GM18517 (cell line): ENCODE data around the gene EPS8L3.
"Not testable (repeated sequence)": the region's sequence is repeated elsewhere in the genome, so short reads cannot be mapped to it uniquely, and the experiment has no call there.

ENCODE experiments used
- ATAC-seq: cut with Tn5 transposase; IDR thresholded peaks from one replicate; pipeline ENCODE4 v1.9.1; 2021; ENCODE audit warnings: mild to moderate bottlenecking, moderate library complexity; ENCODE audit not compliant: unreplicated experiment

Gene EPS8L3

DNA sequence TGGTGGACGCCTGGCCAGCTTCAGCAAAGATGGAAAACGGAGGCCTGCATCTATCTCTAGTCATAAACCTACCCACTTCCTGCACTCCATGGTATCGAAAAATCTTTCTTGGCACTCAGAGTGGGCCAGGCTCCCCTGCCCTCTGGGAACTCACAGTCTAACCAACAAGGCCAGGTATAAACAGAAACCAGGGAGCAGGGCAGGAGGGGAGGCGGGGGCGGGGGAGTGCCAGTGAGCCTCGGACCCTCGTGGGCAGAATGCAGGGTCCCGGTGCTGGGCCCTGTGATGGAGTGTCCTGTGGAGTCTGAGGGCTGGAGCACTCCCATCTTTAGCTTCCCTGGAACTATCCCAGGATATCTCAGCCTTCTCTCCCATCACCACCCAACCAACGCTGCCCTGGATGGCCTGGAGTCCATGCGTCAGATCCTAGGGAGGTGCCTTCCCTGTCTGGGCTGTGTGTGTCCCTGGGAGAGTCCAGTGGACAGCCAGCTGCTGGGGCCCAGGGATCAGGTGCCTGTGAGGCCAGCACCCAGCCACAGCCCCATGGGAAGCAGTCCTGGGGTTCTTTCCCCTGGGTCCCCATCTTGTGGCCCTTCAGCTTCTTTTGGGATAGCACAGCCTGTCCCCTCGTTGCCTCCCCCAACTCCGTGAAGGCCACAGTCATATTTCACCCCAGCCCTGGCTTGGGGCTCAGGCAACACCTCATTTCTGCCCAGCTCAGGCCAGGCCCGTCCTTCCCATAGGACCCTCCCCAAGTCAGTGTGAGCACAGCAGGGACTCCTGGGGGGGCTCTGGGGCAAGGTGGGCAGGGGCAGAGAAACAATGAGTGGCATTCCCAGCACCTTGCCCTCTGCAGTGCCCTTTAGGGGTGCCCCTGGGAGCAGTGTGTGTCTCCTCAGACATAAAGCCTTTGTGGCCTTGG is 1.1 kb upstream of the EPS8L3 start:
- no peak for ATAC-seq

DNA sequence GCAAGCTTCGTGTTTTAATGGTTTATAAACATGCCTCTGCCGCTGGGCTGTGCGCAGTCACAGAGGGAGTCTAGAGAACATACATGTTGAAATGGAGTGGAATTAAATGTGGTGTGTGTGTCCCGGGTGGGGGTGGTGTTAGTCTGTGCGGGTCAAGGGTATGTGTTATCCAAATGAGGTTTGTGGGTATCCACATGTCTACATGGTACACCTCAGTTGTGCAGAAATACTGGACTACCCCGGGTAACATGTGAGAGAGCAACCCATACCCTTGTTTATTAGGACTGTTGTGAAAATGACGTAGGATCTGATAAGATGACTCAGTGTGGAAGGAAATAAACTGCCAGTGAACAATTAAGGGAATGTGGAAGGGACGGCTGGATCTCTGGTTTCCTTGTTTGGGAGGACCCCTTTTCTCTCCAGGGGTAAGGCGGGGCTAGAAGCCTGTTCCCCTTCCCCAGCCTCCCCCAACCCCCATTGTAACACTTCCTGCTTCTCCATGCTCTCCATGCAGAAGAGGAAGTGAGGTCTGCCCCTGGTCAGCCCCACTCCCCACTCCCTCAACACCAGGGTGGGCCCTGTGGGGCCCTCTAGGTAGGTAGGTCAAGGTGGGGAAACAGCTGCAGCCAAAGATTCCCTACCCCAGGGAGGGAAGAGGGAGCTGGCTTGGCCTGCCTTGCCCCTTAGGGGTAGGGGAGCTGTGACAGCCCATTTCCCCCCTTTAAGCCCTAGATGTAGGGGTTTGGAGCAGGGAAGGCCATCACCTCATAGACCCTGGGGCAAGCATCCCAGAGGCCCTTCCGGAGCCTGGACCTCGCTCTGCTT is 690 bp downstream of the EPS8L3 start:
- ATAC-seq: no peak

DNA sequence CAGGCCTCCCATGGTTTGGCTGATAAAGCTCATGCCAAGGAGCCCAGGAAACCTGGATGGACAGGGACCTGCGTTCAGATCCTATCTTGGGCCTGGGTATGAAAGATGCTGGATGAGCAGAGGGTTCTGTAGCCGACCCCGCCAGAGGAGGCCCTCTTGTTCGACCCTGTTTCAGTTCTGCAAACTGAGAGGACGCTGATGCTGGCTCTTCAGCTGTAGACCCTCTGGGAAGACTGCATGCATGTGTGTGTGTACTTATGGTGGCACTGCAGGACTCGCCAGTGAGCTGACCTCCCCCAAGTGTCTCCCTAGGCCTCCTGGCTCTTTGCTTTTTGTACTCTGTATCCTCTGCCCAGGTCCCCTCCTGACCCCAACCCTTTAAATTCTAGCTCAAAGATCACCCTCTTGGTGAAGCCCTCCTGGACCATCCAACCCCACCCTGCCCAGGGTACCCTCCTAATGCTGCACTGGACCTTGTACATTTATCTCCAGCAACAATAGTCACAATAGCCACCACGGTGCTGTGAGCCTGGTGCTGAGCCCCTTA is 1.6 kb downstream of the EPS8L3 start:
- ATAC-seq: no peak

DNA sequence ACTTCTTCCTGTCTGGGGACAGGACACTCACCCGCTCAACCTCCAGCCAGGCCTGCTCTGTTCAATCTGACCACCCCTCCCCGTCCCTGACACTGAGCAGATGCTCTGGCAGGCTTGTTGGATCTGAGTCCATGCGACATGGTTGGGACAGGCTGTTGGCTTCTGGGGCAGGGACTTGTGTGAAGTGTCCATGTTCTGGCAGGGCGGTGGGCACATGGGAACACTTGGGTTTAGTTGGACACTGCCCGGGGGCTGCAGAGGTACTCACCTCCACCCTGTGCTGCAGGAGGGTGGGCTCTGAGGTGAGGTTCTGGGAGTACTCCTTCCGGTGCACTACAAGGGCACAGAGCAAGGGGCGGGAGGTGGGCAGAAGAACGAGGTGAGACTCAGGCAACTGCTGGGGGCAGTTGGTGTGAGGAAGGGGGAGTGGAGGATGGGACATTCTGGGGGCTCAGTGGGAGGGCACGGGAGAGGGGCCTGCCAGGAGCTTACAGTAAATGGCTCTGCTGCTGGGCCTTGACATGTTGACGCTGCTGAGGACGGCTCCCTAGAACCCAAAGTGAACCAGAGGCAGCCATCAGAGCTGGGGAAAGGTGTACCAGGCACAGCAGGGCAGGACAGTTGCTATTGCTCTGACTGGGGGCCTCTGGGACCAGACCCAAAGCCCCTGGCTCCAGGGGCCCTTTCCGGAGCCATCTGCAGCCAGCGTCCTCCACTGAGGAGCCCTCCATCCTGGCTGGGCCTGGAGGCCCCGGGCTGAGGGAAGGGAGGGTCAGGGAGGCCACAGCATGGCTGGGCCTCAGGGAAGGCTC is 2.3 kb downstream of the EPS8L3 start:
- ATAC-seq: no peak

DNA sequence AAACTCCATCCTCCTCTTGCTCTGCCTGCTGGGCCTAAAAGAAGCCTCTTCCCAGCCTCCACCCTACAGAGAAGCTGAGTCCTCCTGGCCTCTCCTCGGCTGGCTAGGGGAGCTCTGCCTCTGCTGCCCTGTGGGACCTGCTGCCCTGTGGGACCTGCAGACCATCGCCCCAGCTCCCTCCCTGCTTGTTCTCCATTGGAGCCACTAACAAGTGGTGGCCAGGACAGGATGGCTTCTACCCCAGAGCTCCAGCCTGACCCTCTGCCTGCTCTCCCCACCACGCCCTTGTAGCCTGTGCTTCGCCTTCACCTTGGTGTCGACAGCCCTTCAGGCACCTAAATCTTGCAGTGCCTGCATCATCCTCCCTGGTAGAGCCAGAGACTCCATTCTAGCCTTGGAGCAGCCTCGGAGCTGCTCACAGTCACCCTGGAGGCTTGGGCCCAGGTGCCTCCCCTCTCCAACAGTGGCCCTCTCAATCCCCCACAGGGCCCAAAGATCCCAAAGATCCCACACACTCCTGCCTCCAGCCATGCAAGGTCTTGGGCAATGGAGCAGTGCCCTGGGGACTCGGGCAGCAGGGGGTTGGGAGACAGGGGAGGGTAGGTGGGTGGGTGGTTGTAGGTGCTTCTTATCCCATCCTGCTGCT is 3.0 kb downstream of the EPS8L3 start:
- ATAC-seq: no peak

DNA sequence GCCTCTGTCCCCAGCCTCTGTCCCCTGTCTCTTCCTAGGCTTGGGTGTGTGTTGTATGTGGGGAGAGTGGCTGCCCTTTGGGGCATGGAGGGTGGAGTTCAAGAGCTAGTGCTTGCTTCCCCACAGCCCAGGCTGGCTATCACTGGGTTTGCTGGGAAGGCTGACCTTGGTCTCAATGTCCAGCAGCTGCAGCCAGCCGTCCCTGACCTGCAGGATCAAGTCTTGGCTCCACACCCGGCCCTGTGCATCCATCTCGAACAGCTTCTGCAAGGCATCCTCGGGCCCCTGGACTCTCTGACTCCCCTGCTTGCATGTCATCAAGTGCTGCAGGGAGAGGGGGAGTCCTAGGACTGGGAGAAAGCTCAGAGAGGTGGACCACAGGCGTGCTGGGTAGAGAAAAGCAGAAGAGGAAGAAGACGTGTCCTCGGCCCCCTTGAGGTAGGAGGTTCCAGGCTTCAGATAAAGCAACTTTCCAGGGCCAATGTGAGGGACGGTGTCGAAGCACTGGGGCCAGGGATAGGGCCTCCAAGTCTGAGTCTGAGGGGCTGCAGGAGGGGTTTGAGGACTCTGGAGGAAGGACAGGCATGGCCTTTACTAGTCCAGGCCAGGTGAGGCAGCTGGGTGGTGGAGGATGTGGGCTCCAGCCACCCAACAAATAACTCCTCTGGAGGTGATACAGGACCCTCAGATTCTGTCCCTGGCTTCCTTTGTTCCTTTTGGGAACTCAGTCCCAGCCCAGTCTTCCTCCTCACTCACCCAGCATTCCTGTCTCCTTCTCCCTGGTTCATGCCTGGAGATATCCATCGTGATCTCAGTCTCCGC is 4.0 kb downstream of the EPS8L3 start:
- no peak for ATAC-seq

DNA sequence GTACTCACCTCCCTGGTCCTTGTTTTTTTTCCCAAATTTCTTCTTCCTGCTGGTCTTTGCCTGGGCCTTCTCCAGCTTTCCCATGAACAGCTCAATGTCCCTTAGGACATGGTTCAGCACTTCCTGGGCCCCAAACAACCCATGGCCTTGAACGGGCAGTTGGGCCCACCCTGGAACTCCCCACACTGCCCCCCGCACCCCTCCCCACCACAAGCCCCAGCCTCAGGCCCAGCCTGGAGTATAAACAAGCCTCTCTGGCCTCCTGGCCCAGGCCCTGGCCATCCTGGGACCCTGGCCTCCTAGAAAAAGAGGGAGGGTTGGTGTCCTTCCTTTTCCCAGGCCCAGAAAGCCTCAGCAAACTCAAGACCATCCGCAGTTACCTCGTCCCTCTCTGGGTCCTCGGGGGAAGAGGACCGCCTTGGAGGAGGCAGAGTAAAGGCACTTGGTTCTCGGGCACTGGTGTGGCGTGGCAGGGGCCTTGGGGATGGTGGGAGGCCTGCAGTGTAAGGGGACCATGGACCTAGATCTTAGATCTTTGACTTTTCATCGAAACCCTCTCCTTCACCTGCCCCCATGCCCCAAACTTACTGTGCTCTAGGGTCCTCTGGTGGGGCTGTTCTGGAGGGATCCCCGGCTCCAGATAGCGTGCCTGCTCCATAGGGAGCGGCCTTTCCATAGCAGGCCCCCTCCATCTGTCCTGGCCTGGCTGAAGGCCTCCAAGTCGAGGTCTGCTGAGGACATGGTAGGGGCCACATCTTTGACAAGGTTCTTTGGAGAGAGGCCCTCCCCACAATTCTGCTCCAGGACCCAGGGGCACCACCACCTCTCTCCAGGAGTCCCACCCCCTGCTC is 5.6 kb downstream of the EPS8L3 start:
- ATAC-seq: no peak

- no peak for ATAC-seq
These were observed 6.7 kb downstream of the EPS8L3 start for GRCh38 chr1:109756848-109757521.

DNA sequence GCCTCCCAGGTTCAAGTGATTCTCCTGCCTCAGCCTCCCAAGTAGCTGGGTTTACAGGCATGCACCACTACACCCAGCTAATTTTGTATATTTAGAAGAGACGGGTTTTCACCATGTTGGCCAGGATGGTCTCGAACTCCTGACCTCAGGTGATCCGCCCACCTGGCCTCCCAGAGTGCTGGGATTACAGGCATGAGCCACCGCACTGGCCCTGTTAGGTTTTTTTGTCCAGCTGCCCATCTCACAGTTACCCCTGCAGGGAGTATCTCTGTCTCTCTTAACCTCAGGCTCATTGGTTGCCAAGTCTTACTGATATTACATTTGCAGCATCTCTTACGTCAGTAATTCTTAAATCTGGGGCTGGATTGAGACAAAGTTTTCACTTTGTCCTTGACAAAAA is 7.4 kb downstream of the EPS8L3 start:
- not testable (repeated sequence) for ATAC-seq

DNA sequence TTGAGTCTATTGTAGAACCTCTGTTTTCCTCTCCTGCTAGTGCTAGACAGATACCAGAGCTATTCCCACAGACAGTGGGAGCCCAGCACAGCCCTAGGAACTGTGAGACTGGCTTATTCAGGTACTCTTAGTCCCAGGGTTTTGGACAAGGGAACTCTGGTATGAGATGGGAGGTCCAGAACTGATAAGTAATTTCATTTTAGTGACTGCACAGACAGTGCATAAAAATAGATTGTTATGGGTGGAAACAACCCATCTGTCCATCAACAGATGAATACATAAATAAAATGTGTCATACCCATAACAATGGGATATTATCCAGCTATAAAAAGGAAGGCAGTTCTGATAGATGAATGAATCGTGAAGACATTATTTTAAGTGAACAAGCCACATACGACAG is 9.0 kb downstream of the EPS8L3 start:
- no peak for ATAC-seq

DNA sequence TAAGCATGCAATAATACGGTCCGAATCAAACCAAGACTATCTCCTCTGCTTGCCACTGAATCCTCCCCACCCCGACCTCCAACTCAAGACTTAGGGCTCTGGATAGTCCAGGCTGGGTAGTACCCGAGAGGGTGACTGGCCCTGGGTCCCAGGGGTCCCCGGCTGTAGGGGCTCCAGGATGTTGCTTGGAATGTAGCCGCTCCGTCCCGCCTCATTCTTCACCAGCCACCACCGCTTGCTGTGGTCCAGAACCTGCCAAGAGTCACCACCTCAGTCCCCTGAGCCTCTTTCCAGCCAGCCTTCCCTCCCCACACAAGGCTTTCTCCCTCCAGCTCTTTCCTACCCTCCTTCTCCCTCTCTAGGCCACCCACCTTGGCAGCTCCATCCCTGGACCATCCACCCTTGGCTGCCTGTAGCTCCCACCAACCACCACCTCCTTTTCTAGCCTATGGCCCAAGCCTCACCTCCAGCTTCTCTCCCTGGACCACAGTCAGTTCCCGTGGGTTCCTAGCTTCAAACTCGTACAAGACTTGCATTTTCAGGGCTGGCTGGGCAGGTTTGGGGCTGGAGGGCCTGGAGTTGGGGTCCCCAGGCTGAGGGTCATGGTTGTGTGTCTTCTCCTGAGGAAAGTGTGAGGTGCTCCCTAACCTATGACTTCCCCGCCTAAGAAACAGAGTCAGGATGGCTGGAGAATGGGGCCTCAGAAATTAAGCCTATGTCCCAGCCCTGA is 12.0 kb downstream of the EPS8L3 start:
- no peak for ATAC-seq

- no peak for ATAC-seq
These were observed 12.8 kb downstream of the EPS8L3 start for GRCh38 chr1:109750920-109751319.

GRCh38 chr1:109750241-109750882 is 13.4 kb downstream of the EPS8L3 start:
- no peak for ATAC-seq

DNA sequence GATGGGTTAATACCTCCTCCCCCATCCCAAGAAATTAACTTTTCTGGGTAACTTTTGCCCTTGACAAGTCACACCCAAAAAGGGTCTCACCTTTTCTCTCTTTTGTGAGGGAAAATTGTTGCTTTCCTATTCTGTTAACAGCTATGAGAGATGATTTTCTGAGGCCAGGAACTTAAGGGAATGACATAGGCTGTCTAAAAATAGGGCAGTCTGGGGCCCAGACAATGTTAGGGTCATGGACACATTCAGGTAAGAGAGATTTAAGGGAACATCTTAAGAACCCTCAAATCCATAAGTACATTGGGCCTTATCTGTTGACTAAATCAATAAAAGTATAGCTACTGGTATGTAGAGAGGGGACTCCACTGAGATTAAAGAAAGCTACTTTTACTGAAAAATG is 14.5 kb downstream of the EPS8L3 start:
- ATAC-seq: no peak

DNA sequence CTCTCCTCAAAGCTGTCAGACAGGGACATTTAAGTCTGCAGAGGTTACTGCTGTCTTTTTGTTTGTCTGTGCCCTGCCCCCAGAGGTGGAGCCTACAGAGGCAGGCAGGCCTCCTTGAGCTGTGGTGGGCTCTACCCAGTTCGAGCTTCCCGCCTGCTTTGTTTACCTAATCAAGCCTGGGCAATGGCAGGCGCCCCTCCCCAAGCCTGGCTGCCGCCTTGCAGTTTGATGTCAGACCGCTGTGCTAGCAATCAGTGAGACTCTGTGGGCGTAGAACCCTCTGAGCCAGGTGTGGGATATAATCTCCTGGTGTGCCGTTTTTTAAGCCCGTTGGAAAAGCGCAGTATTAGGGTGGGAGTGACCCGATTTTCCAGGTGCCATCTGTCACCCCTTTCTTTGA is 15.4 kb downstream of the EPS8L3 start:
- not testable (repeated sequence) for ATAC-seq

DNA sequence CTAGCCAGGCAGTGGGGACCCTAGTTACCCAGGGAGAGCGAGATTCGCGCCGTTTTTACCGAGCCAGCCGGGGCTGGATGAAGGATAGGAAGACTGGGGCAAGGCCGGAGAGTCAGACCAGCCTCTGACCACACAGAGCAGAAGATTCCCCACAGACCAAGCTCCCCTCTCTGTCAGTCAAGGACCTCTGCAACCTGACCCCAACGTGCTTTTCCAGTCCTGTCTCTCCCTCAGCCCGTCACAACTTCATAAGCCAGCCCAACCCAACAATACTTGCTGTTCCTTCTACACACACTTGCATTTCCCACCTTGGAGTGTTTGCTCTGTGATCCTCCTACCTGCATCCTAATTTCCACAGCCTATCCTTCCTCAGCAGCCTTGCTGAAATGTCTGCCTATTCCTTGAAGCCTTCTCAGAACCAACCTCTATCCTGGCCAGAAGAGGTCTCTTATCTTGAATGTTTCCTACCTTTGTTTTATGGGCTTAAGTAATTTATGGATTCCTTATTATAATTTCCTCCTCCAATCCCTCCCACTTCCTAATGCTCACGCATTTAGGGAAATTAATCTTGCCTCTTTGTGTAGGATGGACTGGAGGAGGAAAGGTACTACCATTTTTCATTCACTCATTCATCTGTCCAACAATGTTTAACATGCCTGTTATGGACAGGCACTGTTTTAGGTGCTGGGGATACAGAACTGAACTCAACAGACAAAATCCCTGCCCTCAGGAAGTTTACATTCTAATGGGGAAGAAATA is 22.9 kb downstream of the EPS8L3 start, which contains the start of gene GSTM3:
GSTM3 (minus strand) TSS at position 424 of the 759 bp plus-strand sequence. CDS start 751 bp downstream, outside the sequence.
- ATAC-seq: no peak
